ENCODE measurements around the gene MMP10. TPM values are rescaled to one million over a fixed set of nuclear protein-coding genes. Genes with fewer than 3 reads are reported as not detected.

MMP10 gene
- polyA plus RNA-seq, 1 of the 3 experiments (the other 2 are of a cell fraction): 1.4 TPM

DNA sequence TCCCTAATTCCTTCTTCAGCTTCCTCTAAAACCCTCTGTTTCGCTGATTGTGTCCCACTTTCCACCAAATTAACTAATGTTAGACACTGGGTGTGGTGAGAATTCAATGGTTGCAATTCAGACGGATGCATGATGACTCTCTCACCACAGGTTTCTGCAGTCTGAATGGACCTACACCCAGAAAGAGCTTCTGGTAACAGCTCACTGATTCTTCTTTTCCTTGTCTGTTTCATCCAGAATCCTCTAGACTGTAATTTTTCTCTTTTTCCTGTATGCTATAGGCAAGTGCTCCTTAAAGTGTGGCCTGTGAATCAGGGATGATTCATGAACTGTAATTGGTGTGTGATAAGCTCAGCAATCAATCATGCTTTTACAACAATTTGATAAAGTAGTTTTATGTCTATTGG is 18.1 kb downstream of the MMP10 start:
- no peak for DNase-seq
- no peaks in the 10 kb centered on the region for H3K36me3 ChIP-seq (replicated peaks in 1 of 2; ENCODE audit: control insufficient read depth in 1 of 2, insufficient read depth in 2 of 2, low read length in 1 of 2)
- H3K9ac ChIP-seq: no peak overlapping the region; the same call in 1 of the 2 replicates
- no peaks in the 10 kb centered on the region for H3K27me3 ChIP-seq (ENCODE audit: insufficient read depth)
- H3K4me3 ChIP-seq (ENCODE audit: low read depth in 2 of 2, low read length in 1 of 2): peak overlapping the region in 1 of 2 experiments; percentile 14; a peak in 1 of 4 replicates
- 15% methylated on average over 2 of the region's 2 CpGs for WGBS (ENCODE audit: low lambda C conversion rate)
- ChIA-PET CTCF (no interaction called here), POLR2A (no interaction called here)
- H3F3A ChIP-seq (replicated peaks; ENCODE audit: insufficient read depth): peaks cover 32% of the 10 kb centered on the region
- peak overlapping the region; percentile 84 to 85 for H3K27ac ChIP-seq (ENCODE audit: low read depth in 2 of 2, low read length in 1 of 2)
- TF ChIP-seq FOXM1 (IDR thresholded peaks at IDR 0.05; ENCODE audit: low read depth): 0 out of 2 replicates have a peak, but pooled peaks have one; percentile 45
- TF ChIP-seq, protein P1, sequence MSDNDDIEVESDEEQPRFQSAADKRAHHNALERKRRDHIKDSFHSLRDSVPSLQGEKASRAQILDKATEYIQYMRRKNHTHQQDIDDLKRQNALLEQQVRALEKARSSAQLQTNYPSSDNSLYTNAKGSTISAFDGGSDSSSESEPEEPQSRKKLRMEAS (IDR thresholded peaks at IDR 0.05; ENCODE audit: low read depth): no peak
- TF ChIP-seq FOSL2 (IDR thresholded peaks at IDR 0.05; ENCODE audit: borderline replicate concordance, low read depth): peak; percentile 92
- TF ChIP-seq, protein P2, sequence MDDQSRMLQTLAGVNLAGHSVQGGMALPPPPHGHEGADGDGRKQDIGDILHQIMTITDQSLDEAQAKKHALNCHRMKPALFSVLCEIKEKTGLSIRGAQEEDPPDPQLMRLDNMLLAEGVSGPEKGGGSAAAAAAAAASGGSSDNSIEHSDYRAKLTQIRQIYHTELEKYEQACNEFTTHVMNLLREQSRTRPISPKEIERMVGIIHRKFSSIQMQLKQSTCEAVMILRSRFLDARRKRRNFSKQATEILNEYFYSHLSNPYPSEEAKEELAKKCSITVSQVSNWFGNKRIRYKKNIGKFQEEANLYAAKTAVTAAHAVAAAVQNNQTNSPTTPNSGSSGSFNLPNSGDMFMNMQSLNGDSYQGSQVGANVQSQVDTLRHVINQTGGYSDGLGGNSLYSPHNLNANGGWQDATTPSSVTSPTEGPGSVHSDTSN (IDR thresholded peaks at IDR 0.05): peak; percentile 93
- TF ChIP-seq SMC3 (IDR thresholded peaks at IDR 0.05; ENCODE audit: low read depth, low read length): no peak
- TF ChIP-seq JUND (IDR thresholded peaks at IDR 0.05): peak; percentile 87
- 0 out of 2 replicates have a peak, but pooled peaks have one; percentile 26 for TF ChIP-seq MEF2A (IDR thresholded peaks at IDR 0.05; ENCODE audit: borderline replicate concordance, low read depth)
- peak; percentile 47; the same call in 1 of the 2 replicates for TF ChIP-seq POLR2AphosphoS5 (IDR thresholded peaks at IDR 0.05; ENCODE audit: low read depth, low read length)
- TF ChIP-seq EZH2phosphoT487 (IDR thresholded peaks at IDR 0.05; ENCODE audit: borderline replicate concordance, low read depth): no peak
- TF ChIP-seq TCF12 (IDR thresholded peaks at IDR 0.05): peak; percentile 81
- TF ChIP-seq, protein P3, sequence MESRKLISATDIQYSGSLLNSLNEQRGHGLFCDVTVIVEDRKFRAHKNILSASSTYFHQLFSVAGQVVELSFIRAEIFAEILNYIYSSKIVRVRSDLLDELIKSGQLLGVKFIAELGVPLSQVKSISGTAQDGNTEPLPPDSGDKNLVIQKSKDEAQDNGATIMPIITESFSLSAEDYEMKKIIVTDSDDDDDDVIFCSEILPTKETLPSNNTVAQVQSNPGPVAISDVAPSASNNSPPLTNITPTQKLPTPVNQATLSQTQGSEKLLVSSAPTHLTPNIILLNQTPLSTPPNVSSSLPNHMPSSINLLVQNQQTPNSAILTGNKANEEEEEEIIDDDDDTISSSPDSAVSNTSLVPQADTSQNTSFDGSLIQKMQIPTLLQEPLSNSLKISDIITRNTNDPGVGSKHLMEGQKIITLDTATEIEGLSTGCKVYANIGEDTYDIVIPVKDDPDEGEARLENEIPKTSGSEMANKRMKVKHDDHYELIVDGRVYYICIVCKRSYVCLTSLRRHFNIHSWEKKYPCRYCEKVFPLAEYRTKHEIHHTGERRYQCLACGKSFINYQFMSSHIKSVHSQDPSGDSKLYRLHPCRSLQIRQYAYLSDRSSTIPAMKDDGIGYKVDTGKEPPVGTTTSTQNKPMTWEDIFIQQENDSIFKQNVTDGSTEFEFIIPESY (IDR thresholded peaks at IDR 0.05; ENCODE audit: borderline replicate concordance, low read depth): no peak
- TF ChIP-seq, protein P4, sequence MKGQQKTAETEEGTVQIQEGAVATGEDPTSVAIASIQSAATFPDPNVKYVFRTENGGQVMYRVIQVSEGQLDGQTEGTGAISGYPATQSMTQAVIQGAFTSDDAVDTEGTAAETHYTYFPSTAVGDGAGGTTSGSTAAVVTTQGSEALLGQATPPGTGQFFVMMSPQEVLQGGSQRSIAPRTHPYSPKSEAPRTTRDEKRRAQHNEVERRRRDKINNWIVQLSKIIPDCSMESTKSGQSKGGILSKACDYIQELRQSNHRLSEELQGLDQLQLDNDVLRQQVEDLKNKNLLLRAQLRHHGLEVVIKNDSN (IDR thresholded peaks at IDR 0.05; ENCODE audit: borderline replicate concordance, low read depth): no peak
- TF ChIP-seq YY1 (IDR thresholded peaks at IDR 0.05; ENCODE audit: low read depth): no peak
- no peak; the same call in 1 of the 2 replicates for TF ChIP-seq NFIC (IDR thresholded peaks at IDR 0.05; ENCODE audit: borderline replicate concordance)
- peak; percentile 35; the same call in 1 of the 2 replicates for TF ChIP-seq TEAD4 (IDR thresholded peaks at IDR 0.05; ENCODE audit: borderline replicate concordance, insufficient read depth)
- TF ChIP-seq EP300 (IDR thresholded peaks at IDR 0.05; ENCODE audit: borderline replicate concordance in 1 of 2, low read depth in 1 of 2, low read length in 1 of 2): peak in 1 of 2 experiments; percentile 64; a peak in 1 of 4 replicates
- no peak for TF ChIP-seq ELF1 (IDR thresholded peaks at IDR 0.05)
- TF ChIP-seq MXI1 (IDR thresholded peaks at IDR 0.05; ENCODE audit: low read depth, low read length): no peak
- no peaks in the 10 kb centered on the region for H3K9me2 ChIP-seq
- peak overlapping the region; percentile 23; the same call in 1 of the 2 replicates for H3K4me2 ChIP-seq
- H4K20me1 ChIP-seq (ENCODE audit: insufficient read depth): no peaks in the 10 kb centered on the region
- H2AFZ ChIP-seq (ENCODE audit: low read depth): no peak overlapping the region
- H3K4me1 ChIP-seq (ENCODE audit: control insufficient read depth in 1 of 2, insufficient read depth in 2 of 2, low read depth in 1 of 2, low read length in 1 of 2): peaks cover 0 to 37% of the 10 kb centered on the region in 2 experiments; a peak in 2 of 4 replicates
- H3K79me2 ChIP-seq (ENCODE audit: insufficient read depth): no peaks in the 10 kb centered on the region
- H3K9me3 ChIP-seq: no peaks in the 10 kb centered on the region

Measured in SK-N-SH (cell line).